CD4-positive, alpha-beta T cell treated with Interleukin-2 at 100 ng/mL for 4 hours (primary cell): ENCODE results near the gene HOTAIR.

Source experiments
- DNase-seq: peaks from one replicate; pipeline ENCODE4 v3.0.0-alpha.2; 2020; ENCODE audit warnings: low spot score

Gene HOTAIR

GRCh38 chr12:53986686-53987483 lies 12.1 kb upstream of the HOTAIR start:
- DNase-seq, result no peak

DNA sequence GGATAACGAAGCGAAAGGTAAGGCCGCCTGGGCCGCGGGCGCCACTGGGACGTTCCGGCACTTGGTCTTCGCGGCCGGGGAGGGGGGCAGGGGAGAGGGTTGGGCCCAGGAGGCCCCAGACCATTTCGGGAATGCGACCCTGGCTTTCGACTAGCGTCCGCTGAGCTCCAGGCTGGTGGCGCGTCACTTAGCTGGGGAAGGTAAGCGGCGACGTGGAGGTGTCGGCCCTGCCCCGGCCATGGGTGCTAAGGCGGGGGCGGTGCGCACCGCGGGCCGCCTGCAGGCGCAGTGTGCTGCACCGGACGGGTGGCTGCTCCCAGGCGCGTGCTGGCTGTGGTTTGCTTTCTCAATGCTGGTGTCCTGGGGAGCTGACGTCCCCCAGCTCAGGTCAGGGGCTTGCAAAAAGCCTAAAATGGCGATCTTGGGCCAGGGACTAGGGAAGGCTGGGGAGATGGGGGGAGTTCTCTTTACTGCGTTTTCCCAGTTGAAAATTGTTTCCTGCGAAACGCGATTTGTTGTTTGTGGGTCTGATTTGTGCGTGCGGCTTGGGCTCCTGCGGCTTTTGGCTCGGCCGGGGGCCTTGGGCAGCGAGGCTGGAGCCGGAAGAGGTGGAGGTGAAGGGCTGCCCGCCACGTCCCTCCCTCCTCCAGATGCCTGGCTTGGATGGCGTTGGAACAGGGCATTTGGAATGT lies 11.4 kb upstream of the HOTAIR start:
- no peak for DNase-seq

- DNase-seq, result no peak
These were observed 10.9 kb upstream of the HOTAIR start for GRCh38 chr12:53985692-53985993.

- DNase-seq, result peak; percentile 68
These were observed 10.3 kb upstream of the HOTAIR start, which contains the start of gene HOXC10 for GRCh38 chr12:53984901-53985691. HOXC10 (plus strand) TSS chr12:53985146; CDS start chr12:53985260, 114 bp downstream.

DNA sequence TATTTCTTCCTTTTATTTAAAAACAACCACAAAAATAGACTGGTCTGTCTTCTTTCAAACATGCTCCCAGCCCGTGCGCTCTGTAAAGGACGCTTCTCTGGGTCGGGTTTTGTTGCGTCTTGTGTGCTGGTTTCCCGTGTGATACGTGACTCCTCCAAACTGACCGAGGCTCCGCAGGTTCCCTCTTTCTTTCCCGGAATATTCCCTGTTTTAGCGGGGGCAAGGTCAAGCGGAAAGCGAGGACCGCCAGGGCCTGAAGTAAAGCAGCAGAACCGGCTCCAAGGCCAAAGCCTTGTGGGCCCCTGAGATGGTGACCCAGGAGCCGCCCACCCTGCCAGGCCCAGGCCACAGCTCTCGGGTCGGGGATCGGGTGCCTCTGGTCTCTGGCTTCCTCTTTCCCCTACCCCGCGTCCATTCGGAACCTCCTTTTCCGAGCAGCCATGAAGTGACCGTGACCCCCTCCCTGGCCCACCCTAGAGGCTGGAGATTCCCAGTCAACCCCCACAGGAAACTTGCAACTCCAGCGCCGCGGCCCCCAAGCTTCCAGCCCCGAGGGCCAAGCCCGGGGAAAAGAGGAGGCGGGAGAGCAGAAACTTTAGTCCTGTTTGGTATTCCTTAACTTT lies 9.3 kb upstream of the HOTAIR start:
- DNase-seq, result no peak

GRCh38 chr12:53983568-53983949 lies 8.8 kb upstream of the HOTAIR start:
- no peak for DNase-seq

DNA sequence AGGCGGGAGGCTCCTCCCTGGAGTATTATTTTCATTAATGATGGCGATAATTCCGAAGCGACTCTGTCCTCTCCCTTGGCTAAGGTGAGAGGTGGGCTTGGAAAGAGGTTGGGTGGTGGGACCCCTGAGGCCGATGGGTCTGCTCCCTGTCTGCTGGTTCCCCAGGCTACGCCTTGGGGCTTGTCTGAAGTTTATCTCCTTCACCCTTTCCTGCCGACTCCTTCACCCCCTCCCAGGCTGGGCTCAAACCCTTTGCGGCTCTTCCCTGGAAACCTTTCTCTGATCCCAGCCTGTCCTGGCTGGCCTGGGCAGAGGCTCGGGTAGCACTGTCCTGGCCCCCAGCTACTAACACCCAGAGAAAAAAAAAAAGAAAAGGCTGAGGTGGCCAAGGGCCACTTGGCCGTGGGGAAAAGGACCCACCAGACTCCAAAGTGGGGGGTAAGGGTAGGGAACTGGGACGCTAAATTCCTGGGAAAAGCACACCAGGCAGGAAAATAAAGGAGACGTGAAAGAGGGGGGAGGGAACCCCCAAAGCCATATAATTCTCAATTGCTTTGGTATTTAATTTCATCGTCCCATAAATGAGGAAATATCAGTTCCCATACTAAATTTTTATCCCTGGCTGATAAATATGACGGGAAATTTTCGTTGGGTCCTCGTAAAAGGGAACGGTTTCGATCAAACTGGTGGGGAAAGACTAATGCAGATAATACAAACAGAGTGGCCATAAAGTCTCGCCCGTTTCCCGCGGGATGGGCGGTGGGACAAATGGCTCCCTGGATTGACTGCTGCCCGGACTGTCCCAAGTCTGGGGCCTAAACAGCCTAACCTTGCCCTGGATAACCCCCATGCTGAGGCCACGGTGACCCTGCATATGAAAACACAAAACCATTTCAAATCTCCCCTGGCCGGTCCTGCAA lies 8.2 kb upstream of the HOTAIR start:
- DNase-seq, result no peak

- DNase-seq, result no peak
These were observed 7.1 kb upstream of the HOTAIR start for GRCh38 chr12:53981634-53982565.

DNA sequence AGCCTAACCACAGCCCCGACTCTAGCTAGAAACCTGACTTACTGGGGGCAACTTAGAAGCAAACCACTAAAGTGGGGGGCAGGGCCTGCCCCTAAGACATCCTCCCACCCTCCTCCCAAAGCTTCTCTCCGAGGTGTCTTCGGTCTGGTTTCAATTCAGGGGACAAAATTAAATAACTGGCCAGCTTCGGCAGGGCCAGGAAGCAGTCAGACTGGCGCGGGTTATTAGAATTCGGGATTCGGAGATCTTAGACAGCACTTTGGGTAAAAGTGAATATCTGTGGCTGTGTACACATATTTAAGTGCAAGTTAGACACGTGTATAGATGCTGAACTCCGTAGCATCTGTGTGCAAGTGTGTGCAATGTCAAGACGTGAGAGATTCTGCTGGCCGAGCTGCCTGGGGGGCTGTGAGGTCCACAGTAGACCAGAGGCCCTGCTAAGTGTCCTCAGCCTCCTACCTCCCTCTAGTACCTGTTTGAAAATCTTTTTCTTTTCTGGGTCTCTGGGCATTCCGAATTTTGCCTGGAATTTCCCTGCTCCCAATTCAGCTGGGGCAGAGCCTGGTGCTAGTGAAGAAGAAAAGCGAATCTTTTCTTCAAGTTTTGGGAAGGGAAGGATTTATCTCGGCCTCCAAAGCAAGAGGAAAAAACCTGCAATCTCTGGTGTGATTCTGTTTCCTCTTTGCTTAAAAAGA lies 6.2 kb upstream of the HOTAIR start:
- DNase-seq, result no peak

GRCh38 chr12:53980104-53980801 lies 5.5 kb upstream of the HOTAIR start:
- no peak for DNase-seq

DNA sequence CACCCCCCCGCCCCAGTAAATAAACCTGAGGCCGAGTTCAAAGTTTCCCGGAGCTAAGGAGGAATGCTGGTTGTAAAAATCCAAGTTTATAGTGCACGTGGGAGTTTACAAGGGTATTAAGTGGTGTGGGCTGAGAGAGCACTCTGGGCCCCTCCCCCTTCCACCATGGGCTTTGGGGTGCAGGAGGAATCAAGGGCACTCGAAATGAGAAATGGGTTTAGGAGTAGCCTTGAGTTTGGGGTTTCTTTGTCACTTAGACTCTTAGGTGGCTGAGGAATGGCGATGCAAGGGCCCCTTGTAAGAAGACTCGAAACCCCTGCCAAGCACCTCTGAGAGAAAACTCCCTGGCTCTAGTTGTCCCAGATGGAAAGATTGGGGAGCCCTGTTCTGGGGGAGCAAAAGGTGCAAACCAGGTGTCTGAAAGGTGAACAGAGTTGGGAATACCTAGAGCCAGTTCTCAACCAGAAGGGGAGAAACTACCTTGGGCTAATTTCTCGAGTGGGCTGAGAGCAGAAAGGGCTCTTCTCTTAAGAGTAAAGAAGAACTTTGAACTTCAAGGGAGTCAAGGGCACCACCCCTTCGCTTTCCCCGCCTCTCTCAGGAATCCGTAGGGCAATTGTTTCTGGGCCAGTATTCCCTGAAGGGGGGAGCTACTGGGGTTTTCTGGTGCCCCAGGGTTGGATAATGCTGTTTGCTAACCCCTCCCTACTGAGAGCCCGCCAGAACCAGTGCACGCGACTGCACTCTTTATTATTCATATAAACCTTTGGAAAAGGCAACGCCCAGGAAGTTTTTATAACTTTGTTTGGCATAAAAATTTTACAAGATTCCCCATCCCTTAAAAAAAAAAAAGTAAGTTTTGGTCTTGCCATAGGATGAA lies 4.0 kb upstream of the HOTAIR start:
- no peak for DNase-seq

DNA sequence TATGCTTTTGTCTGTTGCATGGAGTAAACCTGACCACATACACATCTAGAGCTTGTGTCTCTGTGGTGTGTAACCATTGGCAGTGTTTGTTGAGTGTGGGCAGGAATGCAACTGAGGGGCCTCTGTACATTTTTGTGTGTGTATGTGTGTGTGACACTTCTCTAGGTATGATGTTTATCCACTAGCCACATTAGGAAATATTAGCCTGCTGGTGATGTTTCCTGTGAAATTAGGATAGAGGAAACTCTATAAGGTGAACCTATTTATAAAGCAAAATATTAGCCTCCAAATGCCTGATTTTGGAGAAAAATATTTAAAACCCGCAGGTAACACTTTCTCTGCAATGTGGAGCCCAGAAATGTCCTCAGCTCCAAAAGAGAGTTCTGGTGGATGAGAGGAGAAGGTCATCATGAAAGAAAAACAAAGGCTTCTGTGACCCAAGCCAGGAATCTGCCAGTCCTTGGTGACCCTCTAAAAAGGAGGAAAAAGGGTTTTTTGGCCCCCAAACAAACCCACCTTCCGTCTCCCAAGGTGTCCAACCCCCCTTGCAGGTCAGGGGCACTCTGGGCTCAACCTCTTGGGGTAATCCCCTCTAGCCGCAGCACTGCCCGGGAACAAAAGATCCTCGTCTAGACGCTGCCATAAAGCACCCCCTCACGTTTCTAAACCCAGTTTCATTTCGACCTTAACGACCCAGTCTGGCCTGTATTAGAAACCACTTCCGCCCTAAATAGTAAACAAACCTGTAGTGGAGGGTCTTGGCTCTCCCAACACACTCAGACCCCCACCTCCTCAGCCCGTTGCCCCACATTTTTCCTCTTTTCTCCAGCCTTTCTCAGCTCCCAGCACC lies 3.1 kb upstream of the HOTAIR start:
- no peak for DNase-seq

GRCh38 chr12:53976823-53977595 lies 2.3 kb upstream of the HOTAIR start:
- no peak for DNase-seq

DNA sequence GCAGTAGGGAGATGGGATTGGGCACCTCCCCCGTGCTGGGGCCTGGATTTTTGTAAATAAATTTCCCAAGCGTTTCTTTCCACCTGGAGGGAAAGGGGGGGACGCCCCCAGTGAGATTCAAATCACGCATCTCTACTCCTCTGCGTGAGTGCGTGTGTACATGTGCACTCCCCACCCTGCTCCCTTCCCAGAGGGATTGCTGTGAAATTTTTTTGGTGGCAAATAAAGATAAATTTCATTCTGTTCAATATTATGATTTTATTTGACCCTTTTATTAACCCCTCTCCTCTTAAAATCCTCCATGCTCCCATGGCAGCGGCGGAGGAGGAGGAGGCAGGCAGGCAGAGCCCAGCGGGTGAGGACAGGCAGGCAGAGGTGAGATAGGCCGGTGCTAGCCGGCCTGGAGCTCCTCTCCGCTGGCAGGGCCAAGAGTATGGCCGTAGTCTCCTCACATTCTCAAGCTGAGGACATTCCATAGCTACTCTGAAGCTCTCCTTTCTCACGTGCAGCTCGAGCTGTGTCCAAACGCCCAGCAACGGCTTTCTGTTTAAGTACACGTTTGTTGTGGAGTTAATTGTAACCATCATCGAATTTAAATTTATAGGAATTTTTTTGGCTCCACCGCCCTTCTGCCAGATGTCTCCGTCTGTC lies 1.5 kb upstream of the HOTAIR start:
- DNase-seq, result no peak

- no peak for DNase-seq
These were observed 862 bp upstream of the HOTAIR start for GRCh38 chr12:53975479-53976152.
